ENCODE results near the gene IL1RAPL2. TPM values are rescaled to one million over a fixed set of nuclear protein-coding genes. Genes with fewer than 3 reads are reported as not detected.

Gene IL1RAPL2
- total RNA-seq, 6 experiments from 2014 or later = 0.13 to 0.70 (median 0.29) TPM; not detected in 1

GRCh38 chrX:104696667-104697066 lies 130.7 kb downstream of the IL1RAPL2 start:
- WGBS (ENCODE audit: insufficient coverage, low coverage, low lambda C conversion rate, missing lambda C conversion rate) = 0% methylated on average over 1 of the region's 1 CpG
- no peak for TF ChIP-seq POLR2A (IDR thresholded peaks at IDR 0.05)
- no peak for TF ChIP-seq CTCF (IDR thresholded peaks at IDR 0.05)
- intact Hi-C loops (cut with DNase I) = no loop called here
- Histone ChIP-seq H3K27me3 (no peaks in the 10 kb centered on the region), H3K27ac (no peak overlapping the region), H3K4me1 (no peaks in the 10 kb centered on the region), H3K4me3 (no peak overlapping the region), H3K9me3 (no peaks in the 10 kb centered on the region), H3K36me3 (no peaks in the 10 kb centered on the region)
- ATAC-seq (peak; percentile 33 to 51 (median 46)), DNase-seq (no peak)

- ATAC-seq (no peak), DNase-seq (no peak)
- no peaks in the 10 kb centered on the region for H3K9me3 ChIP-seq
- H3K4me1 ChIP-seq = no peaks in the 10 kb centered on the region
- no peak overlapping the region for H3K4me3 ChIP-seq
- intact Hi-C loops (cut with DNase I) = no loop called here
- H3K36me3 ChIP-seq = no peaks in the 10 kb centered on the region
- TF ChIP-seq POLR2A (IDR thresholded peaks at IDR 0.05) (no peak), CTCF (IDR thresholded peaks at IDR 0.05) (no peak)
- H3K27ac ChIP-seq = no peak overlapping the region
- no peaks in the 10 kb centered on the region for H3K27me3 ChIP-seq
Measured at GRCh38 chrX:104697294-104697693, 131.3 kb downstream of the IL1RAPL2 start.

GRCh38 chrX:104707042-104707441 lies 141.0 kb downstream of the IL1RAPL2 start:
- ATAC-seq (no peak), DNase-seq (no peak)
- H3K27ac ChIP-seq = no peak overlapping the region
- TF ChIP-seq POLR2A (IDR thresholded peaks at IDR 0.05) (no peak), CTCF (IDR thresholded peaks at IDR 0.05) (no peak)
- no peak overlapping the region for H3K4me3 ChIP-seq
- no peaks in the 10 kb centered on the region for H3K9me3 ChIP-seq
- intact Hi-C loops (cut with DNase I) = no loop called here
- WGBS (ENCODE audit: insufficient coverage, low coverage, low lambda C conversion rate, missing lambda C conversion rate) = 65% methylated on average over 4 of the region's 4 CpGs
- no peaks in the 10 kb centered on the region for H3K27me3 ChIP-seq
- no peaks in the 10 kb centered on the region for H3K36me3 ChIP-seq
- no peaks in the 10 kb centered on the region for H3K4me1 ChIP-seq

GRCh38 chrX:104707572-104707971 lies 141.6 kb downstream of the IL1RAPL2 start:
- ATAC-seq = no peak
- DNase-seq = no peak
- Histone ChIP-seq H3K4me1 (peaks cover 0 to 3% (median 0%) of the 10 kb centered on the region in 4 donors), H3K36me3 (no peaks in the 10 kb centered on the region), H3K27me3 (no peaks in the 10 kb centered on the region), H3K9me3 (no peaks in the 10 kb centered on the region), H3K27ac (no peak overlapping the region), H3K4me3 (no peak overlapping the region)
- intact Hi-C loops (cut with DNase I) = no loop called here
- no peak for TF ChIP-seq CTCF (IDR thresholded peaks at IDR 0.05)
- TF ChIP-seq POLR2A (IDR thresholded peaks at IDR 0.05) = no peak

- ATAC-seq = peak; percentile 58 to 72 (median 67)
- no peak overlapping the region for H3K27ac ChIP-seq
- DNase-seq = no peak
- intact Hi-C loops (cut with DNase I) = no loop called here
- H3K4me3 ChIP-seq = no peak overlapping the region
- no peak for TF ChIP-seq POLR2A (IDR thresholded peaks at IDR 0.05)
- peak; percentile 28 to 42 (median 40) for TF ChIP-seq CTCF (IDR thresholded peaks at IDR 0.05)
- no peaks in the 10 kb centered on the region for H3K9me3 ChIP-seq
- no peaks in the 10 kb centered on the region for H3K27me3 ChIP-seq
- H3K4me1 ChIP-seq = peaks cover 0 to 3% (median 0%) of the 10 kb centered on the region in 4 donors
- 0% methylated on average over 1 of the region's 1 CpG for whole genome bisulfite sequencing (ENCODE audit: insufficient coverage, low coverage, low lambda C conversion rate, missing lambda C conversion rate)
- no peaks in the 10 kb centered on the region for H3K36me3 ChIP-seq
Measured at GRCh38 chrX:104712515-104712914, 146.5 kb downstream of the IL1RAPL2 start.

Measured in right lobe of liver (tissue), 6 donors.